Measurements from ENCODE around the gene LAMC3.

Gene LAMC3

GRCh38 chr9:130979591-130980385 lies 29.2 kb upstream of the LAMC3 start:
- no peak for DNase-seq (ENCODE audit: low read depth)

GRCh38 chr9:130980526-130980925 lies 28.4 kb upstream of the LAMC3 start:
- no peak for DNase-seq (ENCODE audit: low read depth)

DNA sequence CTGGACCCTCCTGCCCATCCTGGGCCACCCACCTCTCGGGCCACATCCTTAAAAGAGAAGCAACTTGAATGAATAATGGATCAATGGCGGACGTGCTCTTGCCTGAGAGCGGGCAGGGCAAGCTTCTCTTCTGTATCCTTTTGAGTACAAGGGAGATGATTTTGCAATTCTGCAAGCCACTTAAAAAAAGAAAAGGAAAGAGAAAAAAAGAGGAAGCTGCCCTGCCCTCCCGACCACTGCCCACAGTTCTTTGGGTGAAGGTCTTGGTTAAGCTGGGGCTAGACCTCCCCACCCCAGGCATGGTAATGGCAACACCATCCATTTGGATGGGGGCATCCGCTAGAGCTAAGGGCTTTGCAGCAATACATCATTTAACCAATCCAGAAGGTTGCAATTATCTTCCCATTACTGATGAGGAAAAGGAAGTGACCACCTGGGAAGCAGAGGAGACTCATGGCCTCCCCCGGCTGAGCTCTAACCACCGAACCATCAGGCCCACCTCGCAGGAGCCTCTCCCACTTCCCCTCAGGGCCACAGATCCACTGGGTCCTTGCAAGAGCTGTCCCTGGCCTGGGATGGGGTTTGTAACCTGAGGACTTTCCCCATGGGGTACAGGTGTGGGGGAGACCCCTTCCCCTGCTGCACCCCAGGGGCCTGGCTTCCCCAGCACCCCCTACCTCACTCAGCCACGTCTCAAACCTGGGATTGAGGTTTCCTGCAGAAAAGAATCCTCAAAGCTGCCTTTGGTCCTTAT lies 27.8 kb upstream of the LAMC3 start:
- DNase-seq (ENCODE audit: low read depth): no peak

DNA sequence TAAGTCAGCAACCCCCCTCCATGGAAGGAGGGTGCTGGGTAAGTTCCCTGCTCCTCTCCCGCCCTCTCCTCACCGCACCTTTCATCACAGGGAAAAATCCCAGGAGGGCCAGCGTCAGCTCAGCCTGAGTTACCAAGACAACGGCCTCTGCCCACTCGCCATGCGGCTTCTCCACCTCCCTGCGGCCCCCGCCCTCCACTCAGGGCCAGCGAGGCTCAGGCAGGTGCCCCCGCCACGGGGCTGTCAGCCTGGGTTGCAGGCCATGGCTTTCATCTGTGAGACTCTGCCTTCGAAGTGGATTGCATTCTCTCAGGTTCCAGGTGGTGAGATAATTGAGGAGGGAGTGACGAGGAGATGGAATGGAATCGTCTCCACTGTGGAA lies 27.2 kb upstream of the LAMC3 start:
- DNase-seq (ENCODE audit: low read depth): no peak

- DNase-seq (ENCODE audit: low read depth): no peak
Measured at GRCh38 chr9:130982636-130983358, 26.2 kb upstream of the LAMC3 start.

DNA sequence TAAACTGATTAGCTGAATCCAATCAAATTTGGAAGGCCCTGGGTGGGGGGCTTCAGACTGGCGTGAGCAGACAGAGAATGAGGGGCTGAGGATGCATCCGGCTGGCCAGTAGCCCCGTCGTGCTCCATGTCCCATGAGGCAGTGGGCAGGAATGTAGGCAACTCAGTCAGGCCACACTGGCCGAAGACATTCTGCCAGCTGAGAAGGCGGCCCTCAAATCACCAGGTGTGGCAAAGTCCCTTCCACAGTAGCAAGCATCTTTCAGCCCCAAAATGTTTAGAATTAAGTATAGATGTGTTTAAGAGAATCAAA lies 25.7 kb upstream of the LAMC3 start:
- DNase-seq (ENCODE audit: low read depth): no peak

DNA sequence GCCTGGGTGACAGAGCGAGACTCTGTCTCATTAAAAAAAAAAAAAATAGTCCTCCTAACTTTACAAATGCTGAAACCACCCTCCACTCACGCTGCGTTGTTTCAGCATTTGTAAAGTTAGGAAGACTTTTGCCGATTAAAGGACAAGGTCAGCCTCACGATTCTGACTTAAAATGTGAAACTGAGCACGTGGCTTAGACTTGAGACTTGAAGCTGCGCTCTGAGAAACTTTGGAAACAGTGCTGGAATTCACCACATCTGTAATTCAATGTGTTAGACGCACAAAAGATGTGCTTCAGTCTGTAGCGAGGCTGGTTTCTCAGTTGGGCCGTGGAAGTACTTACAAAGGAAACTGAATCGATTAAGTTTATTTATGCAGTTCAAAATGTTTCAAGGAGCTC lies 25.0 kb upstream of the LAMC3 start:
- no peak for DNase-seq (ENCODE audit: low read depth)

GRCh38 chr9:130984521-130984920 lies 24.5 kb upstream of the LAMC3 start:
- DNase-seq (ENCODE audit: low read depth): no peak

DNA sequence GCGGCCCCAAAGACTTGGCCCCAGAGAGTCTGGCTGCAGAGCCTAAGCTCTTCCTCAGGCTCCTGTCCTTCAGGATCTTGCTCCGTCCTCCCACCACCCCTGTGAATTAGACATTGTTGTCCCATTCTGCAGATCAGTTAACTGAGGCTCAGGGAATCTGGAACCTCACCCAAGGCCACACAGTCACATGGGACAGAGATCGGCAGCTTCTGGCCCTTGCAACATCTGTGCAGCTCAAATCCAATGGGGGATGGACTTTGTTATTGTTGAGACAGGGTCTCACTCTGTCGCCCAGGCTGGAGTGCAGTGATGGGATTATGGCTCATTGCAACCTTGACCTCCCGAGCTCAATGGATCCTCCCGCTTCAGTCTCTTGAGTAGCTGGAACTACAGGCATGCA lies 23.9 kb upstream of the LAMC3 start:
- DNase-seq (ENCODE audit: low read depth): no peak

- no peak for DNase-seq (ENCODE audit: low read depth)
Measured at GRCh38 chr9:130985606-130986162, 23.3 kb upstream of the LAMC3 start.

DNA sequence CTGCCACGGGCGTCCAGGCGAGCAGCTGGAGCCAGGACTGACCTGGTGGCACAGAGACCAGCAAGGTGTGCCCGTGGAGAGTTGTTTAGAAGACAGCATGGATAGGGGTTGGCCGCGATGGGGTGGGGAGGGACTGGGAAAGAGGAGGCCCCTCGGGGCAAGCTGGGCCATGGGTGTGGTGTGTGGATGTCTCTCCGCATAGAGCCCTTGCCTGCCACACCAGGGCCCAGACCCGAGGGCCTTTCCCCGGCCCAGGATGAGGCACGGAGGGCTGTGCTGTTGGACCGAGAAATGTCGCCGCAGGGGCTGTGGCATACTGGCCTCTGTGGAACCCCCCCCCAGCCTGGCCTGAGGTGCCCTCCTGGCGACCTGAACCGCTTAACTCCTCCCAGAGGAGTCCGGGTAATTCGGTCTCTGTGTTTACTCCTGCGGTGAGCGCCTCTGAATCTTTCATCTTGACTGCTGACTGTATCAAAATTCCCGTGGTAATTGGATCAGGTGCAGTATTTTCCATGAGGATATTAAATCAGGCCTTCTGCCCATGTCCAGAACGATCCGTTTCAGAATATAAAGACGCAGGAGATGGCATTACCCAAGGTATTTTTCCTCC lies 22.5 kb upstream of the LAMC3 start:
- DNase-seq (ENCODE audit: low read depth): no peak

- DNase-seq (ENCODE audit: low read depth): no peak
Measured at GRCh38 chr9:130987054-130987453, 21.9 kb upstream of the LAMC3 start.

DNA sequence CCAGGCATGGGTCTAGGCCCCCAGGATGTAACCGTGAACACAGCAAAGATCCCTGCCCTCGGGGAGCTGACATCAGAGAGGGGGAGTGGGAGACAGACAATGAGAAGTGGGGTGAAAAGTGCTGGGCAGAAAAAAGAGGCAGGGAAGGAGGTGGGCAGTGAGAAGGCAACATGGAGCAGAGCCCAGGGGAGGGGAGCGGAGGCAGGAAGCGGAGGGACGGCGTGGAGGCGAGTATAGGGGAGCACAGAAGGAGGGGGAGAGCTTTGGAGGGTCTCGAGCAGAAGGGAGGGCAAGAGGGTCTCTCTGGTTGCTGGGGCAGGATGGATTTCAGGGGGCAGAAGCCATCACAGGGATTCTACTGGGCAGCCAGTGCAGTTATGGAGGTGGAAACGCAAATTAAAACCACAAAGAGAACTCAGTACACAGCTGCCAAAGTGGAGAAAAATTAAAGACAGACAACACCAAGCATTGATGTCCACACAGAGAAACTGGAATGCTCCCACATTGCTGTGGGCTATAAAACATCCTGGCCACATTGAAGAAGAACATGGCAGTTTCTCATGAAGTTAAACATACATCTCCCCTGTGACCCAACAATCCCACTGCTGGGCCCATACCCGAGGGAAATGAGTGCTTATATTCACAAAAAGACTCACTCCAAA lies 21.1 kb upstream of the LAMC3 start:
- no peak for DNase-seq (ENCODE audit: low read depth)

- no peak for DNase-seq (ENCODE audit: low read depth)
Measured at GRCh38 chr9:130988400-130988747, 20.6 kb upstream of the LAMC3 start.

GRCh38 chr9:130988905-130989304 lies 20.1 kb upstream of the LAMC3 start:
- DNase-seq (ENCODE audit: low read depth): no peak

DNA sequence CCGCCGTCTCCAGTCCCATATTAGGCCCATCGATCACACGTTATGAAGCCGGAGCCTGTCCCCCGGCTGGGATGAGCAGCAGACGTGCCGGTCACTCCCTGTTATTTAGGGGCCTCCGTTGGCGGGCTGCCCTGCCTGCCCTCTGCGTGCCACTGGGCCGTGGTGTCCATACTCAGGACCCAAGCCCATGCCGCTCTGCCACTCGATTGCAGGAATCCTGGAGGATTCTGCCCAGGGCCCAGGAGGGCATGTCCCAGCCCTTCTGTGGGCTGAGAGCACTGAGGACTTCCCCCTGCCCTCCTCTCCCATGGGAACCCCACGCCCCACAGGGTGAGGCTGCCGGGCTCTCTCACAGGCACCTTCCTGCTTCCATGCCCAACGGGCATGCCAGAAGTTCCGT lies 19.6 kb upstream of the LAMC3 start:
- DNase-seq (ENCODE audit: low read depth): no peak

DNA sequence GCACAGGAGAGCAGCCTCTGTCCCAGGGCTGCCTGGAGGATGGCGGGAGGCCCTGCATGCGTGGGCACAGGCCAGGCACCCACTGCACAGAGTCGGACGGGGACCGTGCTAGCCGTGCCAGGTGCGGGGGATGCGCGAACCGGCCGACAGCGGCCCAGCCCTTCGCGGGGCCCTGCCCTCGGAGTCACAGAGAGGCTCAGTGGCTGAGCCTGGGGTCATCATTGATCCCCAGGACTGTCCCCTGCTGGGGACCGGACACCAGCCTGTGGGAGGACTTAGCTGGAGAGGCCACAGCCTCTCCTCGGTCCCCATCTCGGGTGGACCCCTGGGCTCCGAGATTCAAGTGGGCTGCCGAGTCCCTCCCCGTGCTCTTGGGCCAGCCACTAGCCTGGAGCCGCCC lies 19.1 kb upstream of the LAMC3 start:
- no peak for DNase-seq (ENCODE audit: low read depth)

DNA sequence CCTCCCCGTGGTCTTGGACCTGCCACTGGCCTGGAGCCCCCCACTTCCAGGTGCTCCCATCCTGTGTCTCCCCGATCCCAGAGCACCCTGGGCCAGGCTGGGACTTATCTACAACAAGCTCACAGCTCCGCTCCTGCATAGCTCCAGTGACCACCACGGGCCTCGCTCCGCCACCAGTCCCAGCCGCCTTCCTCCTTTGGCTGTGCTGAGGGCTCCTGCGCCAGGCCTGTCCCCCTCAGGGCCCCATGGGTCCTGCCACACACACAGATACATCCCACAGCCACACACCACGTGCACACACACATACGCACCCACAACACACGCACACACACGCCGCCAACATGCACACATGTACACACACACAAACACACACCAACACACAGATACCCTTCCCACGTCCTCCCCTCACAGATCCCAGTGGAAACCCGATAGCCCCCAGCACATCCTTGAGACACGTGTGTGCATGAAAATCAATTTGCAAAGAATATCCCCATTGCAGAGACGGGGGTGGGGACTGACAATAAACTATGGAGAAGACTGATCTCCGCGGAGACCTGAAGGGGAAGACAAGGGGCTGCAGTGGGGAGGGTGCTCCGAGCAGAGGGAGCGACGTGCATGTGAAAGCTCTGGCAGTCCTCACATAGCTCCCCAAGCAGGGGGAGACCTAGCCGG lies 18.5 kb upstream of the LAMC3 start:
- no peak for DNase-seq (ENCODE audit: low read depth)

- DNase-seq (ENCODE audit: low read depth): no peak
Measured at GRCh38 chr9:130990978-130991777, 17.8 kb upstream of the LAMC3 start.
